Iris pigment epithelial cell (primary cell): Measurements from ENCODE around the gene JPH3.

Experiments used
- DNase-seq: peaks from one replicate; pipeline ENCODE4 v3.0.0-alpha.2; 2011; ENCODE audit warnings: low read depth

JPH3 gene

DNA sequence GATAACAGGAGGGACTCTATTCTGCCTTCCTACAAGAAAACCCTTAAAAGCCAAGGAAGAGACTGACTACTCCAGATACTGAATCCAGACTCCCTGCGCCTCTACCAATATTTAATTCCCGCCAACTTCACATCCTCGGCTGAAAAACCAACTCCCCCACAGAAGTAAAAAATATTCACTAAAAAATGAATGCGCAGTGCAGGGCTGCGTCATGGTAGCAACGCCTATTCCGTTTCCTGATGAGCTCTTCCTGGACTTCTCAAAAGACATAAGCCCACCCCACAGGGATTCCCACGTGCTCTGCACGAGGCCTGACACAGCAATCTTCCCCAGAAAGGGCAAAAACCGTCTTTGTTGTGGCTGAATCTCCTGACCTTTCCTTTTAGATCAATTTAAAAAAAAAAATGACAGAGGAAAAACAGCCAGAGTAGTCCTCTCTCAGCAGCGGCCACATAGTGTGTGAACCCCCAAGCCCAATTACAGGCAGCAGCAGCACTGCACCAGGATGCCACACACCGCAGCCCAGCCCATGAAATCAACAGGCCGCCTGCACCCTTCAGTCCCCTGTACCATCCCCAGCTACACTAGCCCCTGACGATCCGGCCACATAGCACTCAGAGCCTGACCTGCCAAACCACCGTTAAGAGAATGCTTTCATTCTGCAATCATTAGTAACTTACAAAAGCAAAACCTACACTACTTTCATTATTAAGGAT is 139.6 kb downstream of the JPH3 start:
- no peak for DNase-seq

DNA sequence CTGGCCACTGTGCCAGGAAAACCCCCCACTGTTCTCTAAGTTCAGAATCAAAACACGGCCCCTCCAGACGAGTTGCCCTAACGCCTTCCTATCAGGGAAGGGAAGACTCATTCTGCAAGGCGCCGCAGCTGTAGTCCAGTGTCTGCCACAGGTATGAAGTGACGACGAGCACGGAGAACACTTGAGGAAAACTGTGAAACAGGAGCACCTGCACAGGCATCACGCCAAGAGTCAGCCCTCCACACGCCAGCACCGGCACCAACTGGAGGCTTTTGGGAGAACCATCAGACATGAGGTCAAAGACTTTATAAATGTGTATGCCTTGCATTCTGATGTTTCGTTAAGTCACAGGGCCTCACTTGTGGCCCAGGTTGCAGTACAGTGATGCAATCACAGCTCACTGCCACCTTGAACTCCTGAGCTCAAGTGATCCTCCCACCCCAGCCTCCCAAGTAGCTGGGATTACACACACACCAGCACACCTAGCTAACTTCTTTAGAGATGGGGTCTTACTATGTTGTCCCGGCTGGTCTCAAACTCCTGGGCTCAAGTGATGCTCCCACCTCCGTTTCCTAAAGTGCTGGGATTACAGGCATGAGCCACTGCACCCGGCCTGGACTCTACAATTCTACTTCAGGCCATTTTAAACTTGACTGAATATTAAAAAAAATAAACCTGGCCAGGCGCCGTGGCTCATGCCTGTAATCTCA is 140.6 kb downstream of the JPH3 start:
- DNase-seq = no peak

DNA sequence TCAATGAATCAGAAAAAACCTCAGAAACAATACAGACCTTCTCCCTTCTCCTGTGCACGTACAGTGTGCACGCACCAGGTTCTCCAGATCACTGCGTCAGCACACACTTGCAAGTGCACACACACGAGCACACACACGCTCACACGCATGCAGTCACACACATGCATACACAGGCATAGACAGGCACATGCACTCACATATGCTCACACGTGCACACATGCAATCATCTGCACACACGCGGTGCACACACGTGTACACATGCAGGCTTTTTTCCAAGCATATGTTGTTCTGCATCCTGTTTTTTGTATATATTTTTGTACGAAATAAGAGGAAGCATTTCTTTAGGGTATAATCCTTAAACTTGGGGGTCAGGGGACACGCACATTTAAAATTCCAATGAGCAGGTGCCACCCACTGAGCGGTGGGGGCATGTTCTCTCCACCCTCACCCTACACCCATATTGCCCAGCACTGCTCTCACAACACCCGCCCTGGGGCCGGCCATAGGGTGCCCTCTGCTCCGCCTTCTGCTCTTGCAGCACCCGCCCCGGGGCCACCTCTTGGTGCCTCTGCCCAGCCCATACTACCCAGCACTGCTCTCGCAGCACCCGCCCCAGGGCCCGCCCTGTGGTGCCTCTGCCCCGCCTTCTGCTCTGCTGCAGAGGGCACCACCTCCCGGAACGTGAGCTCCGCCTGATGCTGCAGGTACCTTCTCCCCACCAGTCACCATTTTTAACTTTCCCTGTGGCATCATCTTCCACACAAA is 142.6 kb downstream of the JPH3 start:
- no peak for DNase-seq

DNA sequence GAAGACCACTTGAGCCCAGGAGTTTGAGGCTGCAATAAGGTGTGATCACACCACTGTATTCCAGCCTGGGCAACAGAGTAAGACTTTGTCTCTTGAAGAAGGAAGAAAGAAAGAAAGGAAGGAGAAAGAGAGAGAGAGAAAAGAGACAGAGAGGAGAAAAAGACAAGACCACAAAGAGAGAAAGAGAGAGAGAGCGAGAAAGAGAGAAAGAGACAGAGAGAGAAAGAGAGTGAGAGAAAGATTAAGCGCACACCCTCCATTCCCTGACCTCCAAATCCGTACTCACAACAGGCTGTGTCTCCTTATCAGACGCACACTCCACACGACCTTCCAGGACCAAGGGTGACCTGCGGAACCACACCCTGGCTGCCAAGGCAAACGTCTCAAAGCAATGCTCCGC is 143.9 kb downstream of the JPH3 start:
- DNase-seq = no peak
